GM21528 (cell line): ENCODE data around the gene PLBD2.

Experiments
- ATAC-seq: cut with Tn5 transposase; IDR thresholded peaks from one replicate; pipeline ENCODE4 v1.9.1; 2021; ENCODE audit warnings: mild to moderate bottlenecking, moderate library complexity; ENCODE audit not compliant: unreplicated experiment, low FRiP score

The PLBD2 gene

GRCh38 chr12:113392520-113392919 is 34.1 kb downstream of the PLBD2 start:
- ATAC-seq, result no peak

DNA sequence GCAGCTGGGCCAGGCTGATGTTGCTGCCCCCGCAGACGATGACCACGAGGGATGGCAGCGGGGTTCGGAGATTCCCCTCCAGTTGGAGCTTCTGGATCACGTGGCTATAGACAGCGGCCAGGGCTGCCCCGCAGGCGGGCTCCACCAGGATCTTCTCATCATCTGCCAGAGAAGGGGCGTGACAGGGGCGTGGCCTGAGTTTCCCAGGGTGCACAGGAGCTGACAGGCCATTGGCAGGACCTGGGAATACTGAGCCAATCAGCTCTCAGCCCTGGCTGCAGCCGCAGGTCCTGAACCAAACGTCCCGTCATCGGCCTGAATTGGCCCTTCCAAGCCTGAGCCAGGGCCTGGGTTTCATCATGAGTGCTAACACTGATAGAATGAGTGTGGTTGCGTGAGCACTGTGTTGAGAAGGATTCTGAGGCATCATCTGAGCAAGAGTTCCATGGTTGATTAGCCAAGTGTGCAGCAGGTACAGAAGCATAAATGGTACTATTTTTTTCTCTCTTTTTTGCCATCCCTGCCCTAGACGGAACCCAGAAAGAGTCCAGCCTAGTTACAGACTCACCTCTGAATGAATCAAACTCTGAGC is 34.7 kb downstream of the PLBD2 start:
- ATAC-seq, result no peak

- ATAC-seq, result no peak
Measured at GRCh38 chr12:113393749-113394148, 35.4 kb downstream of the PLBD2 start.

DNA sequence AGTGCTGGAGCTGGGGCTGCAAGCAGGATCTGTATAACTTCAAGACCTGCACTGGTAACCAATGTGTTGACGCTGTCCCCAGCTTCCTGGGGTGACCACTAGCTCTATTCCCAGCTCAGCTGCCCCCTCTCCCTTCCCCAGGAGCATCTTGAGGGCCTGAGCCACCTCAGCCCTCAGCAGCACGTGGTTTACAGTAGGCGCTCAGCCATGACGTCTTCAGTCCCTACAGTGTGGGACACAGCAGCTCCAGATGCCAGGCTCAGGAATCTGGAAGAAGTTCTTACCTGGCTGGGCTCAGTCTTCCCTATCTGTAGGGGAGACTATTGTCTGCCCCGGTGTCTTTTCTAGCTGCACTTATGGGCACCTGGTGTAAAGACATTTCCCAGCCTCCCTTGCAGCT is 36.7 kb downstream of the PLBD2 start:
- ATAC-seq, result no peak

GRCh38 chr12:113396200-113396599 is 37.8 kb downstream of the PLBD2 start:
- no peak for ATAC-seq

- ATAC-seq, result no peak
Measured at GRCh38 chr12:113396828-113397496, 38.6 kb downstream of the PLBD2 start.

DNA sequence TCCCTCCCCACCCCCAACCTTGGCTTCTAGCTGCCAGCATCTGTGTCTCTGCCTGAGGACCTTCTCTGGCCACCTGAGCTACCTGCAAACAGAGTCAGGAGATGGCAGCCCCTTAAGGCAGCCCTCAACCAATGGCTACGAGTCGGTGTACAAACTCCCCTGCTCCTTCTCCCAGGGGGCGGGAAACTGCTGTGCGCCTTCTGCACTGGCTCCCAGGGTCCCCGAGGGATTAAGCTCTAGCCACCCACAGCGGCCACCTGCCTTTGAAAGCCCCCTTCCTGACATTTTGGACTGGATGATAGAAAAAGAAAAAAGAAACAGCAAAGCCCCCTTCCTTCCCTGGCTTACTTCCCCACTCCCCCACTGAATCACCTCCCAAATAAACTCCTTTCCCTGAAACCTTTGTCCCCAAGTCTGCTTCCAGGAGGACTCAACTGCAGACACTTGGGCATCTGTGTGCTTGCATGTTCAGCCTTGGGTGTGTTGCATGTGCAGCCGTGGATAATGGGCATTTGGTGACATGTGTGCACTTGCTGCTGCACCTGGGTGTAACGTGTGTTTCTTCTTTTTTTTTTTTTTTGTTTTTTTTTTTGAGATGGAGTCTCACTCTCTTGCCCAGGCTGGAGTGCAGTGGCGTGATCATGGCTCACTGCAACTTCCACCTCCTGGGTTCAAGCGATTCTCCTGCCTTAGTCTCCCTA is 39.3 kb downstream of the PLBD2 start:
- ATAC-seq, result no peak

GRCh38 chr12:113398346-113399290 is 40.2 kb downstream of the PLBD2 start:
- ATAC-seq, result no peak

DNA sequence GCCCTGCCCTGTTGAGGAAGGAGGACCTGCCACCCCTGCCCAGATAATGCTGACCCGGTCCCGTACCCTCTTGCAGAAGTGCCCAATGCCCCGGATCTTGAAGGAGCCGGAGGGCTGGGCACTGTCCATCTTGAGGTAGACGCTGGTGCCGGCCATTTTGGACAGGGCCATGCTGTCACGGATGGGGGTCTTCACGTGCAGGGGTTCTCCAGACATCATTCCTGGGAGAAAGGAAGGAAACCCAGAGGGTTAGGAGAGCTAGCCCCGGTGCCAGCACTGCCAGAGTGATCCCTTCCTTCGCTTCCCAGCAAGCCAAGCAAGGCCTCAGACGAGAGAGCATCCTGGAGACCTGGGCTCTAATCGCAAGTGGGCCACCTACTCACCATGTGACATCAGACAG is 41.1 kb downstream of the PLBD2 start:
- no peak for ATAC-seq

DNA sequence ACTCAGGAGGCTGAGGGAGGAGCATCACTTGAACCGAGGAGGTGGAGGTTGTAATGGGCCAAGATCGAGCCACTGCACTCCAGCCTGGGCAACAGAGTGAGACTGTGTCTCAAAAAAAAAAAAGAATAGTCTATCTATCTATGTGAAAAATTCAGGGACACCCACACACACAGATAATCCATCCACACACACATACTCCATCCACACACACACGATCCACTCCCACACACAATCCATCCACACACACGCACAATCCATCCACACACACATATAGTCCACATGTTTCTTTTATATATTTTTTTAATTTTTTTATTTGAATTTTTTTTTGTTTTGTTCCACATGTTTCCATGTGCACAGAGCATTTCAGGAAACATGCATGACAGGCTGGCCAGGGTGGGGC is 42.0 kb downstream of the PLBD2 start:
- ATAC-seq, result no peak

GRCh38 chr12:113401066-113402000 is 42.9 kb downstream of the PLBD2 start:
- no peak for ATAC-seq

GRCh38 chr12:113402586-113403260 is 44.3 kb downstream of the PLBD2 start:
- ATAC-seq, result no peak

DNA sequence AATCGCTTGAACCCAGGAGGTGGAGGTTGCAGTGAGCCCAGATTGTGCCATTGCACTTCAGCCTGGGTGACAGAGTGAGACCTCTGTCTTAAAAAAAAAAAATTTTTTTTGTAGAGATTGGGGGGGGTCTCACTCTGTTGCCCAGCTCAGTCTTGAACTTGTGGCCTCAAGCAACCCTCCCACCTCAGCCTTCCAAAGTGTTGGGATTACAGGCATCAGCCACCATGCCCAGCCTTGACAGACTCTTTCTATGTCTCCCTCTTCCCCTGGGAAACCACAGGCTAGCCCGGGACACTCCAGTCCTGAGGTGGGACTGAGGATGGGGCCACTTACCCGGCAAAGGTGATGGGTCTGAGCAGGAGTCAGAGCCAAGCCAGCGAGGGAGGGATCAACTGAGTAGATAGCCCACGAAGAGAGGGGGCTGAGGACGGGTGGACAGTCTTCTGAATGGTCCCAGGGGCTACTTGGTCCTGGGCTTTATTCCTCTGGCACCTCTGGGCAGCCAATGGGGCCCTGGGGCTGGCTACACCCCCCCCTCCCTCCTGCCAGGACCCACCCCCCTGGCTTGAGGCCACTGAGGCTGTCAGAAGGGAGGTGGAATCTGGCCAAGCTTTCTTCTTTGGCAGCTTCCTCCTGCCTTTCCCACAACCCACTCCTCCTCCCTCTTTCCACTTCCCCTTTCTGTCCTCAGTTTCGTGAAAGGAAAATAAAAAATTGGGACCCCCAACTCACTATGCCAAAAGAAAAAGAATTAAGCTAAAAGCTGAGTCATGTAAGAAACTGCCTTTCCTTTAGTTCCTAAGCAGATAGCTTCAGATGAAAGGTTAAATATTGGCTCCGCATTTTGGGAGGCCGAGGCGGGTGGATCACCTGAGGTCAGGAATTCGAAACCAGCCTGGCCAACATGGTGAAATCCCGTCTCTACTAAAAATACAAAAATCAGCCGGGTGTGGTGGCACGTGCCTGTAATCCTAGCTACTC is 45.3 kb downstream of the PLBD2 start, which contains the start of gene SDS:
TSS of gene SDS (minus strand) at position 453 of the 981 bp plus-strand sequence. CDS start 4,179 bp downstream, outside the sequence.
- ATAC-seq, result no peak

- no peak for ATAC-seq
Measured at GRCh38 chr12:113405694-113406093, 47.3 kb downstream of the PLBD2 start.

DNA sequence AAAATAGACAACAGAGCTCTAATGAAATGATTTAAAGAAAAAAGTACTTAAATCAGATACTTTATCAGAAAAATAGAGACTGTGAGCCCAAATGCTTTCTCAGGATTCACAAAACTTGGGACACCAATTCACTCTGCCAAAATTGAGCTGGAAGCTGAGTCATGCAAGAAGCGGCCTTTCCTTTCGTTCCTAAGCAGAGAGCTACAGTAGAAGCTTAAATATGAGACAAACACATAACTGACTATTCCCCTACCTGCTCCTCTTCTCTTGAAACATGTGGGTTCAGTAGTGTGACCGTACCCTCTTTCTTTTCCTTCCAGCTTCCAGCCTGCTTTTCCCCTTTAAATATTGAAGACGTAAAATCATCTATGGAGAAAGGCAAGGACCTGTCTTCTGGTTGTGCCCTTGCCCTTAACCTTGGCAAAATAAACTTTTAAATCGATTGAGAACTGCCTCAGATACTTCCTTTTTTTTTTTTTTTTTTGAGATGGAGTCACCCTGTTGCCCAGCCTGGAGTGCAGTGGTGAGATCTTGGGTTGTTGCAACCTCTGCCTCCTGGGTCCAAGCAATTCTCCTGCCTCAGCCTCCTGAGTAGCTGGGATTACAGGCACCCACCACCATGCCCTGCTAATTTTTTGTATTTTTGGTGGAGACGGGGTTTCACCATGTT is 49.7 kb downstream of the PLBD2 start:
- ATAC-seq, result no peak

DNA sequence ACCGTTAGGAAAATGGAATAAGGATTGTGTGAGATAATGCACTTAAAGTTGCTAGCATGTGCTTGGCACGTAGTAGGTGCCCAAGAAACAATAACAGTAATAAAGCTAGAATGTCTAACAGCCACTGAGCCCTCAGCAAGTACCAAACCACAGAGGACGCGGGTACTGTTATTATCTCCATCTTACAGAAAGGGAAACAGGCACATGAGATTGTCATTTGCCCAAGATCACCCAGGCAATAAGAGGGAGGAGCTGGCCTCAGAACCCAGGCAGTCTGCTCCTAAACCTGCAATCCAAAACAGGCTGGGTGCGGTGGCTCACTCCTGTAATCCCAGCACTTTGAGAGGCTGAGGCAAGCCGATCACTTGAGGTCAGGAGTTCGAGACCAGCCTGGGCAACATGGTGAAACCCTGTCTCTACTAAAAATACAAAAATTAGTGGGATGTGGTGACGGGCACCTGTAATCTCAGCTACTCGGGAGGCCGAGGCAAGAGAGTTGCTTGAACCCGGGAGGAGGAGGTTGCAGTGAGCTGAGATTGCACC is 50.4 kb downstream of the PLBD2 start:
- ATAC-seq, result no peak
